Dedifferentiated amniotic fluid mesenchymal stem cell (primary cell): ENCODE measurements around the gene RAET1L.
"Not testable (repeated sequence)": the region's sequence is repeated elsewhere in the genome, so short reads cannot be mapped to it uniquely, and the experiment has no call there.

Experiments used
- DNase-seq: peaks from one replicate; pipeline ENCODE4 v3.0.0-alpha.2; 2016; ENCODE audit errors: extremely low spot score

The RAET1L gene

GRCh38 chr6:149991472-149991795, 33.9 kb downstream of the RAET1L start:
- DNase-seq, result not testable (repeated sequence)

GRCh38 chr6:149990661-149991471, 34.5 kb downstream of the RAET1L start:
- no peak for DNase-seq

DNA sequence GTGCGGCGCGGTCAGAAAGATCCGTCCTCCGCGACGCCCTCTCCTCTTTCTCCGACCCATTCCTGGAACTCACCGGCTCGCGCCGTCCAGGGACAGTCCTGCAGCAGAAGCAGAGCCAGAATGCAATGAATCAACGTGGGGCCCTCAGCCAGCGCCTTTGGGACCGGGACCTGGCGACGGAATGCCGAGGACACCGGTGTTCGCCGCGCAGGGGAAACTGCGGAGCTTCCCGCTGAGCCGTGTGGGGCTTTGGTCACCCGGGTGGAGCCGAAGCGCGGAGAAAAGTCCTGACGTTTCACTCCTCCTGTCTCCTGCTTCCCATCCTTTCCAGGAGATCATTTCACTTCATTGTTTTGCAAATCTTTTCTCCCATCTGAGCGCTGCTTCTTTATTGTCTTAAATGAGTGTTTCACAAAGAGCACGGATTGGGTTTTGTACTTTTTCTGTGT, 35.1 kb downstream of the RAET1L start:
- DNase-seq, result no peak

DNA sequence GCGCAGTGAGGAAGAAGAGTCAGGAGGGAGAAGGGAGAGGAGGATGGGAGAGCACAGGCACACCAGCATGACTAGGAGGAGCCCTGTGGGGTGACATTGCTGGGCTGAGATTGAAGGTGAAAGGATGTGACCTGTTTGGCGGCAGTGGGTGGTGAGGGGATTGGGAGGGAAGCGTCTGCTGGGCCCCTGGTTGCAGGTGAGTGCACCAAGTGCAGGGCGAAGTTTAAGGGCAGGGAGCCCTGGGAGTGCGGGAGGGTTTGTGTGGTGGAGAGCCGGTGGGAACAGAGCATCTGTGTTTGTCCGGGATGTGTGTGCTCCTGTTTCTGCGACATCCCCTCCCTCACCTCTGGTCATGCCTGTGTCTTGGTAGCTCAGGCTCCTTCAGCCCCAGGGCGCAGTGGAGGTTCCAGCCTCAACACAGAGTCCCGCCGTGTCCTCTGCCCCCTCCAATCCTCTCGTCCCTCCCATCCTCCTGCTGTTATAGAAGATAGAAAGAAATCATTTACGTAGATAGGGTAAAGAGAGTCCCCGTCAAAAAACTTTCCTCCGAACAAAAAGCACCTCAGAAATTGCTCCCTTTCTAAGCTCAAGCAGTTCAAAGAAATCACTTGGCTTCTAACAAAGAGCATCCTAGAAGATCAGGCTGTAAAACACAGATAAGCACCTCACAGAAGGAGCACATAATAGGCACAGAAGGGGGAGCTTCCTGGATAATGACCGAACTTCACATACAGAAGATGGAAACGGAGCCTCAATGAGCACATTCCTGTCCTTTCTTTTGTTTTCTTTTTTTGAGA, 36.6 kb downstream of the RAET1L start:
- no peak for DNase-seq

DNA sequence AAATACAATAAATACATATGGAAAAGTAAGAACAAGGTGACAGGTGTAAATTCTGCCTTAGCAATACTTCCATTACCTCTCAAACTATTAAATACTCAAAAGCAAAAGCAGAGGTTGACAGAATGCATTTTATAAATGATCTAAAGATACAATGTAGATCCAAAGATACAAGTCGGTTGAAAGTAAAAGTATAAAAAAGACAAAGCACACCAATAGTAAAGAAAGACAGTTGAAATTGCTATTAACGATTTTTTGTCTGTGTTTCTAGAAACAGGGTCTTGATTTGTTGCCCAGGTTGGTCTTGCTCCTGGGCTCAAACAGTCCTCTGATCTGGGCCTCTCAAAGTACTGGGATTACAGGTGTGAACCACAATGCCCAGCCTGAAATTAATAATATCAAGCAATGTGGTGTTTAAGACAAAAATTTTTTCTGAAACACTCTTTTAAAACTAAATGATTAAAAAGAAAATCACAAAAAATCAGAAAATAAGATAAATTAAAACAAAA, 37.7 kb downstream of the RAET1L start:
- no peak for DNase-seq

DNA sequence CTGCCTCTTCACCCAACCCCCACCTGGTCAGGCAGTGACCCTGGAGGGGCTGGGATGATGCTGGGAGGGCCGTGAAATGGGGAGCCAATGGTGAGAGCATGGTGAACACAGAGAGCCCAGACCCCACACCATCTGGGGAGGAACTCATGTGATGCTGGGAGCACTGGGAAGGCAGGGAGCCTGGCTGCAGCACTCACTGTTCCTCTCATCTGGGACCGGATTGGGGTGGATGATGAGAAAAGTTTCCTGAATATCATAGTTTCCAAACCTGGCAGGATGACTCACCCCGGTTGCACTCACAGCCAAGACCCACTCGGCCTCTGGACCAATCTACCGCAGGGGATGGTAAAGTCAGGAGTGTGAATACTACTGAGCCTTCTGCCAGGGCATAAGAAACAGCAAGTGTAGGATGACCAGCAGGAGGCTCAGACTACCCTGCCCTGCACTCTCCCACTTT, 39.8 kb downstream of the RAET1L start:
- no peak for DNase-seq

GRCh38 chr6:149984773-149985172, 40.6 kb downstream of the RAET1L start:
- no peak for DNase-seq

GRCh38 chr6:149983145-149983544, 42.2 kb downstream of the RAET1L start:
- DNase-seq, result no peak

DNA sequence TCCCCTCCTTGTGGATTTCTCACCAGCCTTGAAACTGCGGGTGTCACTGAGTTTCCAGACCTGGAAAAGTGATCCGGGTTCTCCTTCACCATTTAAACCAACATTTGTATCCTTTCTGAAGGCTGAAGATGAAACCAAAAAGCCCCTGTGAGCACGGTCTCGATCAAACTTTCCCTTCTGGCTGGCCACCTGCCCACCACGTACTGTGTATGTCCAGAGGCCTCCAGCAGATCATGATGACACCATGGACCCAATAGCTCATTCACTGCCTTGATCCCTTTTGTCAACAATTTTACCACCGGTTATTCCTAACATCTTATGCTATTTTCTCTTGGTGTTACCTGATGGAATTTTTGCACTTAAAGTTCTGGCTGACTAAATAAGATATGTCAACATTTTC, 46.0 kb downstream of the RAET1L start:
- DNase-seq, result no peak

DNA sequence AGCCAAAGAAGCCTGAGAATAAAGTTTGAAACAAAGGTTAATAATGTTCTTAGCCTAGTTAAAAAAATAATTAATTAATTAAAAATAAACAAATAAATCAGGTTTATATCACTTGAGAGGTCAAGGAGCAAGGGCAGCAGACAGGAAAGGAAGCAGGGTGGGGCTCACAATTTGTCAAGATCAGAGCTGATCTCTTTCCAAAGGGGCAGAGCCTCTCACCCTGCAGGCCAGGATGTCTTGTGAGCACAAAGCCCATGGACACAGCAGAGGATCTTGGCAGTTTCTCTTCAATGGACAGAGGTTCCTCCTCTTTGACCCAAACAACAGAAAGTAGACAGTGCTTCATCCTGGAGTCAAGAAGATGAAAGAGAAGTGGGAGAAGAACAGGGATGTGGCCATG, 46.7 kb downstream of the RAET1L start:
- no peak for DNase-seq

- no peak for DNase-seq
Measured at GRCh38 chr6:149977221-149977620, 48.1 kb downstream of the RAET1L start.

GRCh38 chr6:149975400-149975799, 49.9 kb downstream of the RAET1L start:
- DNase-seq, result no peak

DNA sequence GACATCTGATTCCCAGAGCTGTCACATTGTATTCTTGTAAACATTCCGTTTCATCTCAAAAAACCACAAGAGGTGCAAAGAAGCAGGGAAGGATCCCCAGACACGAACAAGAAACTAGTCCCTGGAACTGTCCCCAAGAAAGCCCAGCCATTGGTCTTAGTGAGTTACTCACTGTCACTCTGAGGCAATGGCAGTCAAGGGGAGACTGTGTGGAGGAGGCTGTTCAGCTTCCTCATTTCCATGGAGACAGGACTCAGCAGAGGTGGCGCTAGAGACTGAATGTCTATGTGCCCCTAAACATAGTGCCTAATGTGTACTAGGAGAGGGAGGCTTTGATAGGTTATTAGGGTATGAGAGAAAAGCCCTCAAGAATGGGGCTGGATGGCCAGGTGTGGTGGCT, 50.5 kb downstream of the RAET1L start:
- no peak for DNase-seq

DNA sequence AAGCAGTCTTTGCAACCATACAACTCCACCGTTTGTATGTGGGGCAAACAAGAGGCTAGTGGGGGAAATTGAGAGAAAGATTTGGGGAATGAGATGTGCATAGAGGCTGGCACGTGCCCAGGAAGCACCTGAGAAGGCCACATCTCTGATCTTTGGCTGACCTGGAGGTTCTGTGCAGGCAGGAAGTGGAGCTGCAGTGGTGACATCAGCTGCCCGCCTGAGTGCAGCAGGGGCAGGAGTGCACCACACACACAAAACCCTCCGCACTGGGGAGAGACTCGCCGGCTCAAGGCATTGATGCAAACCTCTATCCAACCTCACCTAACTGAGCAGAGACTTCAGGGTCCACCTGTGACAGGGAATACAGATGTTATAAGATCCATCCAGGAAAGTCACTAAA, 50.9 kb downstream of the RAET1L start:
- DNase-seq, result not testable (repeated sequence)

- DNase-seq, result no peak
Measured at GRCh38 chr6:149969635-149970034, 55.7 kb downstream of the RAET1L start.

- not testable (repeated sequence) for DNase-seq
Measured at GRCh38 chr6:149968909-149969308, 56.4 kb downstream of the RAET1L start.
